Vagina (tissue), 2 donors: ENCODE results near the gene GOLGA3. TPM values are rescaled to one million over a fixed set of nuclear protein-coding genes. Genes with fewer than 3 reads are reported as not detected.

Source experiments
- DNase-seq, 2 donors: peaks; one replicate each; pipeline ENCODE4 v3.0.0-alpha.2; 2017; ENCODE audit errors: extremely low spot score in 2 of 2
- H3K27ac ChIP-seq: fragments of 200-600 bp; sonication (generic); one replicate; pipeline ENCODE4 v1.5.1; 2019
- H3K27me3 ChIP-seq: fragments of 200-600 bp; sonication (generic); one replicate; pipeline ENCODE4 v1.5.1; 2019
- H3K36me3 ChIP-seq, 2 donors: fragments of 200-600 bp; sonication (generic); one replicate each; pipeline ENCODE4 v1.5.1; 2017 to 2019
- H3K4me1 ChIP-seq: fragments of 200-600 bp; sonication (generic); one replicate; pipeline ENCODE4 v1.5.1; 2019
- H3K4me3 ChIP-seq, 2 donors: fragments of 200-600 bp; sonication (generic); 1 replicate in 1 of 2; 2 replicates in 1 of 2; pipeline ENCODE4 v1.5.1; 2016 to 2019
- H3K9me3 ChIP-seq: fragments of 200-600 bp; sonication (generic); one replicate; pipeline ENCODE4 v1.5.1; 2019
- POLR2A ChIP-seq, 2 donors: fragments of 450-650 bp; IDR thresholded peaks; one replicate each; pipeline ENCODE4 v1.6.1; 2017; ENCODE audit warnings: antibody characterized with exemption in 2 of 2, mild to moderate bottlenecking in 2 of 2, moderate library complexity in 2 of 2
- POLR2AphosphoS5 ChIP-seq, 2 donors: sonication (generic); formaldehyde crosslinking; IDR thresholded peaks; one replicate each; pipeline ENCODE4 v1.9.0; 2017; ENCODE audit warnings: antibody characterized with exemption in 2 of 2, mild to moderate bottlenecking in 2 of 2, low read depth in 1 of 2; ENCODE audit not compliant: insufficient read depth in 1 of 2
- intact Hi-C: fragments of 100-400 bp; cut with DNase I; formaldehyde crosslinking; loops from one replicate; pipeline ENCODE4 v1.15.1; 2023
- total RNA-seq: library from RNA; depleted of rRNA; stranded (reverse); fragments of >200 nt; gene quantifications from one replicate; pipeline ENCODE4 v1.2.3, GENCODE V29; 2016
- TF ChIP-seq, protein P1 (sequence below), 3 experiments: fragments of 450-650 bp in 2 of 3; fragments of 200-600 bp in 1 of 3; sonication (generic) in 1 of 3; IDR thresholded peaks; one replicate each; pipeline ENCODE4 v1.5.1; 2017 to 2019; ENCODE audit warnings: antibody characterized with exemption in 3 of 3, mild to moderate bottlenecking in 2 of 3, moderate library complexity in 2 of 3

The GOLGA3 gene
- total RNA-seq, 1 donor from 2014 or later = 49.8 TPM

GRCh38 chr12:132842449-132843045, 13.9 kb upstream of the GOLGA3 start:
- no peaks in the 10 kb centered on the region for H3K27me3 ChIP-seq
- peaks cover 11% of the 10 kb centered on the region for H3K4me1 ChIP-seq
- H3K27ac ChIP-seq = no peak overlapping the region
- DNase-seq = no peak
- no peak for TF ChIP-seq POLR2A (IDR thresholded peaks at IDR 0.05)
- TF ChIP-seq, protein P1, sequence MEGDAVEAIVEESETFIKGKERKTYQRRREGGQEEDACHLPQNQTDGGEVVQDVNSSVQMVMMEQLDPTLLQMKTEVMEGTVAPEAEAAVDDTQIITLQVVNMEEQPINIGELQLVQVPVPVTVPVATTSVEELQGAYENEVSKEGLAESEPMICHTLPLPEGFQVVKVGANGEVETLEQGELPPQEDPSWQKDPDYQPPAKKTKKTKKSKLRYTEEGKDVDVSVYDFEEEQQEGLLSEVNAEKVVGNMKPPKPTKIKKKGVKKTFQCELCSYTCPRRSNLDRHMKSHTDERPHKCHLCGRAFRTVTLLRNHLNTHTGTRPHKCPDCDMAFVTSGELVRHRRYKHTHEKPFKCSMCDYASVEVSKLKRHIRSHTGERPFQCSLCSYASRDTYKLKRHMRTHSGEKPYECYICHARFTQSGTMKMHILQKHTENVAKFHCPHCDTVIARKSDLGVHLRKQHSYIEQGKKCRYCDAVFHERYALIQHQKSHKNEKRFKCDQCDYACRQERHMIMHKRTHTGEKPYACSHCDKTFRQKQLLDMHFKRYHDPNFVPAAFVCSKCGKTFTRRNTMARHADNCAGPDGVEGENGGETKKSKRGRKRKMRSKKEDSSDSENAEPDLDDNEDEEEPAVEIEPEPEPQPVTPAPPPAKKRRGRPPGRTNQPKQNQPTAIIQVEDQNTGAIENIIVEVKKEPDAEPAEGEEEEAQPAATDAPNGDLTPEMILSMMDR (IDR thresholded peaks at IDR 0.05) = no peak
- TF ChIP-seq POLR2AphosphoS5 (IDR thresholded peaks at IDR 0.05; ENCODE audit: insufficient read depth in 1 of 2, low read depth in 1 of 2) = no peak
- peaks cover 0 to 61% of the 10 kb centered on the region in 2 donors for H3K36me3 ChIP-seq
- intact Hi-C loops = no loop called here
- no peaks in the 10 kb centered on the region for H3K9me3 ChIP-seq
- H3K4me3 ChIP-seq = no peak overlapping the region

GRCh38 chr12:132841151-132841550, 12.5 kb upstream of the GOLGA3 start:
- no peaks in the 10 kb centered on the region for H3K27me3 ChIP-seq
- intact Hi-C loops = no loop called here
- no peak for TF ChIP-seq POLR2AphosphoS5 (IDR thresholded peaks at IDR 0.05; ENCODE audit: insufficient read depth in 1 of 2, low read depth in 1 of 2)
- TF ChIP-seq, protein P1 (IDR thresholded peaks at IDR 0.05) = no peak
- no peak for TF ChIP-seq POLR2A (IDR thresholded peaks at IDR 0.05)
- DNase-seq = no peak
- no peak overlapping the region for H3K27ac ChIP-seq
- peaks cover 0 to 49% of the 10 kb centered on the region in 2 donors for H3K36me3 ChIP-seq
- peaks cover 15% of the 10 kb centered on the region for H3K4me1 ChIP-seq
- no peaks in the 10 kb centered on the region for H3K9me3 ChIP-seq
- no peak overlapping the region for H3K4me3 ChIP-seq

- Histone ChIP-seq H3K4me1 (peaks cover 15% of the 10 kb centered on the region), H3K9me3 (no peaks in the 10 kb centered on the region), H3K4me3 (no peak overlapping the region), H3K27me3 (no peaks in the 10 kb centered on the region), H3K36me3 (peaks cover 0 to 44% of the 10 kb centered on the region in 2 donors), H3K27ac (no peak overlapping the region)
- TF ChIP-seq POLR2AphosphoS5 (IDR thresholded peaks at IDR 0.05; ENCODE audit: insufficient read depth in 1 of 2, low read depth in 1 of 2) (no peak), POLR2A (IDR thresholded peaks at IDR 0.05) (no peak)
- TF ChIP-seq, protein P1 (IDR thresholded peaks at IDR 0.05) = no peak
- intact Hi-C loops = no loop called here
- DNase-seq = no peak
These were observed 11.9 kb upstream of the GOLGA3 start for GRCh38 chr12:132840536-132840935.

DNA sequence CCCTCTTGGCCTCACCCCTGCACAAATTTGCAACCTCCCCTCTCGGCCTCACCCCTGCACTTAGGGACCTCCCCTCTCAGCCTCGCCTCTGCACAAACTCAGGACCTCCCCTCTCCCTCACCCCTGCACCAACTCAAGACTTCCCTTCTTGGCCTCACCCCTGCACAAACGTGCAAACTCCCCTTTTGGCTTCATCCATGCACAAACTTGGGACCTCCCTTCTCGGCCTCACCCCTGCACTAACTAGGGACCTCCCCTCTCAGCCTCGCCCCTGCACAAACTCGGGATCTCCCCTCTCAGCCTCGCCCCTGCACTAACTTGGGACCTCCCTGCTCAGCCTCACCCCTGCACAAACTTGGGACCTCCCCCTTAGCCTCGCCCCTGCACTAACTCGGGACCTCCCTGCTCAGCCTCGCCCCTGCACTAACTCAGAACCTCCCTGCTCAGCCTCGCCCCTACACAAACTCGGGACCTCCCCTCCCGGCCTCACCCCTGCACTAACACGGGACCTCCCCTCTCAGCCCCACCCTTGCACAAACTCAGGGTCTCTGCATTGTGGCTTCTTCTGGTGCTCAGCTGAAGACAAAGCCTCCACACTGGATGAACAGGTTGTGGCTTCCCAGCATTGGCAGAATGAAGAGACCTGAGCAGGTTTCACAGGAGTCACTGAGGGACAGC, 11.0 kb upstream of the GOLGA3 start:
- TF ChIP-seq, protein P1 (IDR thresholded peaks at IDR 0.05) = no peak
- TF ChIP-seq POLR2A (IDR thresholded peaks at IDR 0.05) (no peak), POLR2AphosphoS5 (IDR thresholded peaks at IDR 0.05; ENCODE audit: insufficient read depth in 1 of 2, low read depth in 1 of 2) (no peak)
- no peak for DNase-seq
- H3K27me3 ChIP-seq = no peaks in the 10 kb centered on the region
- intact Hi-C loops = no loop called here
- no peak overlapping the region for H3K4me3 ChIP-seq
- H3K9me3 ChIP-seq = no peaks in the 10 kb centered on the region
- H3K36me3 ChIP-seq = peaks cover 0 to 37% of the 10 kb centered on the region in 2 donors
- H3K27ac ChIP-seq = no peak overlapping the region
- H3K4me1 ChIP-seq = peaks cover 15% of the 10 kb centered on the region
